Smooth muscle cell (in vitro differentiated cells): ENCODE data around the gene NCAN. TPM values are rescaled to one million over a fixed set of nuclear protein-coding genes. Genes with fewer than 3 reads are reported as not detected.

Experiments used
- DNase-seq: peaks from one replicate; lab custom pipeline; 2025; ENCODE audit not compliant: unreplicated experiment; lab: John Stamatoyannopoulos, UW
- H2AFZ ChIP-seq: fragments of 200-600 bp; sonication (generic); 2 replicates; pipeline ENCODE4 v1.6.0; 2016; ENCODE audit warnings: antibody characterized with exemption, low read depth, mild to moderate bottlenecking
- H3F3A ChIP-seq: fragments of 200-600 bp; sonication (generic); 2 replicates; pipeline ENCODE4 v1.6.0; 2017; ENCODE audit warnings: antibody characterized with exemption, low read depth
- H3K27ac ChIP-seq: fragments of 200-600 bp; sonication (generic); 2 replicates; pipeline ENCODE4 v1.5.1; 2016; ENCODE audit warnings: low read depth, mild to moderate bottlenecking
- H3K27me3 ChIP-seq: fragments of 200-600 bp; sonication (generic); 2 replicates; pipeline ENCODE4 v1.6.1; 2016; ENCODE audit warnings: low read depth, mild to moderate bottlenecking
- H3K36me3 ChIP-seq: fragments of 200-600 bp; sonication (generic); 2 replicates; pipeline ENCODE4 v1.5.1; 2016; ENCODE audit warnings: low read depth
- H3K4me1 ChIP-seq: fragments of 200-600 bp; sonication (generic); 2 replicates; pipeline ENCODE4 v1.5.1; 2016; ENCODE audit warnings: low read depth
- H3K4me2 ChIP-seq: fragments of 200-600 bp; sonication (generic); 2 replicates; pipeline ENCODE4 v1.6.0; 2016; ENCODE audit warnings: mild to moderate bottlenecking
- H3K4me3 ChIP-seq: fragments of 200-600 bp; sonication (generic); 2 replicates; pipeline ENCODE4 v1.5.1; 2016; ENCODE audit warnings: mild to moderate bottlenecking
- H3K79me2 ChIP-seq: fragments of 200-600 bp; sonication (generic); 2 replicates; pipeline ENCODE4 v1.6.0; 2016; ENCODE audit warnings: low read depth, mild to moderate bottlenecking
- H3K9ac ChIP-seq: fragments of 200-600 bp; sonication (generic); 2 replicates; pipeline ENCODE4 v1.6.0; 2016; ENCODE audit warnings: low read depth
- H3K9me3 ChIP-seq: fragments of 200-600 bp; sonication (generic); replicated peaks from 2 replicates; pipeline ENCODE4 v1.5.1; 2016; ENCODE audit warnings: low read depth
- H4K20me1 ChIP-seq: fragments of 200-600 bp; sonication (generic); 2 replicates; pipeline ENCODE4 v1.6.0; 2016; ENCODE audit warnings: low read depth
- CTCF ChIP-seq: fragments of 200-600 bp; sonication (generic); IDR thresholded peaks from 2 replicates; pipeline ENCODE4 v1.5.1; 2017; ENCODE audit warnings: borderline replicate concordance, mild to moderate bottlenecking, antibody characterized with exemption; ENCODE audit not compliant: insufficient read depth, poor library complexity, severe bottlenecking
- WGBS: methylation state at CpG from one replicate; pipeline ENCODE4 v1.1.7; 2016; ENCODE audit warnings: low lambda C conversion rate; 5-methylcytosine and 5-hydroxymethylcytosine counted together
- polyA plus RNA-seq: library from polyadenylated mRNA; unstranded; fragments of >200 nt; fragmentation: Nextera tagmentation; extraction: Ambion mirVana; gene quantifications from 2 replicates; pipeline ENCODE4 v1.2.1, GENCODE V29; 2016
- total RNA-seq: library from RNA; depleted of rRNA; stranded (reverse); fragments of >200 nt; gene quantifications from 2 replicates; pipeline ENCODE4 v1.2.3, GENCODE V29; 2014

Gene NCAN
- total and polyA plus RNA-seq, 2 experiments from 2014 or later, result not detected

DNA sequence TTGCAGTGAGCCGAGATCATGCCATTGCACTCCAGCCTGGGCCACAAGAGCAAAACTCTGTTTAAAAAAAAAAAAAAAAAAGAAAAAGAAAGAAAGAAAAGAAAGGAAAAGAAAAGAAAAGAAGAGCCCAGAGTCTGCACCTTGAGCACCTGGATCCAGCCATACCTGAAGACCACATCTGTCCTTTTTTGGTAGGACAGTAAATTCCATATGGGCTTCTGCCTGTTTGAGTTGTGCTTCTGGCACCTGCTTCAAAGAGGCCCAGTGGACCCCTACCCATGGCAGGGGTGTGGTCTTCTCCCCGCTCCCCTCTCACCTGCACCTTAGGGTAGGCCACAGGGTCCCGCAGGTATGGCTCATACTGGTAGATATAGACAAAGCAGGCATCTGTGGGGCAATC, 55.5 kb downstream of the NCAN start:
- TF ChIP-seq CTCF, result no peak
- Histone ChIP-seq H3F3A (no peaks in the 10 kb centered on the region), H3K4me3 (no peak overlapping the region), H3K4me1 (peaks cover 3% of the 10 kb centered on the region), H3K27me3 (peaks cover 19% of the 10 kb centered on the region), H2AFZ (no peak overlapping the region), H3K36me3 (no peaks in the 10 kb centered on the region), H3K27ac (no peak overlapping the region), H4K20me1 (no peaks in the 10 kb centered on the region), H3K9me3 (no peaks in the 10 kb centered on the region), H3K9ac (no peak overlapping the region), H3K79me2 (no peaks in the 10 kb centered on the region), H3K4me2 (no peak overlapping the region)
- no peak for DNase-seq
- WGBS, result 100% methylated on average over 3 of the region's 3 CpGs

GRCh38 chr19:19268453-19269385, 57.0 kb downstream of the NCAN start:
- no peaks in the 10 kb centered on the region for H4K20me1 ChIP-seq
- H2AFZ ChIP-seq, result no peak overlapping the region
- no peak for TF ChIP-seq CTCF
- no peaks in the 10 kb centered on the region for H3K36me3 ChIP-seq
- no peaks in the 10 kb centered on the region for H3K9me3 ChIP-seq
- 91% methylated on average over 10 of the region's 10 CpGs for WGBS
- H3K4me1 ChIP-seq, result peaks cover 9% of the 10 kb centered on the region
- no peaks in the 10 kb centered on the region for H3K79me2 ChIP-seq
- no peaks in the 10 kb centered on the region for H3F3A ChIP-seq
- H3K27me3 ChIP-seq, result peaks cover 5% of the 10 kb centered on the region
- DNase-seq, result no peak
- no peak overlapping the region for H3K4me2 ChIP-seq
- H3K27ac ChIP-seq, result no peak overlapping the region
- H3K4me3 ChIP-seq, result no peak overlapping the region
- no peak overlapping the region for H3K9ac ChIP-seq

DNA sequence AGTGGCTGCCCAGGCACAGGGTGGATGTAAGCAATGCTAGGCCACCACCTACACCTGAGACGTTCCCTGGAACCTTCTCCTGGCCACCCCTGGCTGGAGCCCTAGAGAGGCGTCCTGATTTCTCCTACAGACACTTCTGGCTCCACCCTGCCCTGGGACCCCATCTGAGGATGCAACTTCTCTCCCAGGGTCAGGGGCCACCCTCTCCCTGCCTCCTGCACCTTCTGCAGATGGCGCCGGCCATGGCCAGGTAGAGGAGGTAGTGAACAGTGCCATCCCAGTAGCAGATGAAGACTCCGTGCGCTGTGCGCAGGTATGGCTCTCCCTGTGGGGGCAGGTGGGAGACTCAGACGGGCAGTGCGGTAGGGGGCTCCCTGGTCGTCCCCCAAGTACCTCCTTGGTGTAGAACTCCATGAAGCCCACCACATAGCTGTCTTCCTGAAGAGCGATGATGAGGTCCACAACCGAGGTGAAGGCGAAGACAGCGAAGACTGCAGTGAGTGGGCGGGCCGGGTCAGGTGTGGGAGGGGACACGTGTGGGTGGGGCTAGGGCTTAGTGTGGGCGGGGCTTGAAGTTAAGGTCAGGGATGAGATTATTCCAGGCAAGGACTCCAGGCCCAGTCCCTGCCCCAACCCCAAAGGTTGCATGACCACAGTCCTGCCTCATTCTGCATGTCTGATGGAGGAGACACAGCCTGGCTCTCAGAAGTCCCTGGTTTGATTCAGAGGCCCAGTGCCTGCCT, 58.4 kb downstream of the NCAN start:
- Histone ChIP-seq H4K20me1 (no peaks in the 10 kb centered on the region), H3K4me1 (peaks cover 9% of the 10 kb centered on the region), H3K9me3 (no peaks in the 10 kb centered on the region), H3K27me3 (no peaks in the 10 kb centered on the region), H3K4me2 (no peak overlapping the region), H2AFZ (no peak overlapping the region), H3F3A (peaks cover 4% of the 10 kb centered on the region), H3K27ac (no peak overlapping the region), H3K79me2 (no peaks in the 10 kb centered on the region), H3K36me3 (no peaks in the 10 kb centered on the region), H3K4me3 (no peak overlapping the region), H3K9ac (no peak overlapping the region)
- DNase-seq, result no peak
- WGBS, result 73% methylated on average over 18 of the region's 18 CpGs
- TF ChIP-seq CTCF, result no peak
